Glutamatergic neuron (in vitro differentiated cells): ENCODE results near the gene ZBTB22. TPM values are rescaled to one million over a fixed set of nuclear protein-coding genes. Genes with fewer than 3 reads are reported as not detected.

ENCODE experiments used
- DNase-seq: peaks from one replicate; pipeline ENCODE4 v3.0.0; 2022
- H3K27ac Mint-ChIP-seq: one replicate; pipeline ENCODE4 v1.8.0; 2020; ENCODE audit warnings: mild to moderate bottlenecking, mixed read lengths, inconsistent platforms; ENCODE audit not compliant: unreplicated experiment
- H3K27me3 Mint-ChIP-seq: one replicate; pipeline ENCODE4 v1.8.0; 2020; ENCODE audit warnings: mild to moderate bottlenecking, moderate library complexity, mixed read lengths, inconsistent platforms; ENCODE audit not compliant: unreplicated experiment
- H3K36me3 Mint-ChIP-seq: one replicate; pipeline ENCODE4 v1.8.0; 2020; ENCODE audit warnings: mild to moderate bottlenecking, mixed read lengths, inconsistent platforms; ENCODE audit not compliant: unreplicated experiment
- H3K4me1 Mint-ChIP-seq: one replicate; pipeline ENCODE4 v1.8.0; 2020; ENCODE audit warnings: mild to moderate bottlenecking, low read depth, mixed read lengths, inconsistent platforms; ENCODE audit not compliant: unreplicated experiment
- H3K4me3 Mint-ChIP-seq: one replicate; pipeline ENCODE4 v1.8.0; 2020; ENCODE audit warnings: mild to moderate bottlenecking, mixed read lengths, inconsistent platforms; ENCODE audit not compliant: unreplicated experiment
- H3K9me3 Mint-ChIP-seq: one replicate; pipeline ENCODE4 v1.8.0; 2020; ENCODE audit warnings: mild to moderate bottlenecking, moderate library complexity, mixed read lengths, inconsistent platforms; ENCODE audit not compliant: unreplicated experiment
- CTCF ChIP-seq: fragments of 200-600 bp; sonication (generic); IDR thresholded peaks from one replicate; pipeline ENCODE4 v1.5.0; 2021; ENCODE audit not compliant: partially characterized antibody, unreplicated experiment
- total RNA-seq: library from RNA; stranded (reverse); fragmentation: NEBNext Ultra II Directional; extraction: Animal tissue kit (Norgen Biotek cat#: 25700); gene quantifications from one replicate; pipeline ENCODE4 v1.2.1, GENCODE V29; 2021; ENCODE audit not compliant: unreplicated experiment

The ZBTB22 gene
- total RNA-seq, 1 donor from 2014 or later, result 21.7 TPM

- H3K36me3 Mint-ChIP-seq, result no peaks in the 10 kb centered on the region
- no peaks in the 10 kb centered on the region for H3K4me1 Mint-ChIP-seq
- no peak for TF ChIP-seq CTCF
- H3K9me3 Mint-ChIP-seq, result peaks cover 5% of the 10 kb centered on the region
- DNase-seq, result peak; percentile 41
- peaks cover 9% of the 10 kb centered on the region for H3K27me3 Mint-ChIP-seq
- H3K4me3 Mint-ChIP-seq, result peak within 1 kb of the TSS; percentile 98
- H3K27ac Mint-ChIP-seq, result peak within 1 kb of the TSS; percentile 92
These were observed 18.7 kb downstream of the ZBTB22 start, which contains the start of gene RGL2 for GRCh38 chr6:33298773-33299236. TSS of gene RGL2 (minus strand) at chr6:33298942. CDS start at chr6:33298610, 332 bp downstream.

- H3K4me1 Mint-ChIP-seq, result no peaks in the 10 kb centered on the region
- peak; percentile 16 for TF ChIP-seq CTCF
- H3K36me3 Mint-ChIP-seq, result no peaks in the 10 kb centered on the region
- peak overlapping the region; percentile 92 for H3K27ac Mint-ChIP-seq
- peak; percentile 45 for DNase-seq
- H3K27me3 Mint-ChIP-seq, result peaks cover 9% of the 10 kb centered on the region
- peak overlapping the region; percentile 98 for H3K4me3 Mint-ChIP-seq
- peaks cover 5% of the 10 kb centered on the region for H3K9me3 Mint-ChIP-seq
These were observed 19.4 kb downstream of the ZBTB22 start for GRCh38 chr6:33297956-33298772.

- Mint-ChIP-seq H3K27me3 (peaks cover 9% of the 10 kb centered on the region), H3K4me3 (peak overlapping the region; percentile 74), H3K36me3 (no peaks in the 10 kb centered on the region), H3K27ac (no peak overlapping the region), H3K4me1 (no peaks in the 10 kb centered on the region), H3K9me3 (peaks cover 5% of the 10 kb centered on the region)
- TF ChIP-seq CTCF, result no peak
- DNase-seq, result peak; percentile 52
These were observed 20.1 kb downstream of the ZBTB22 start for GRCh38 chr6:33297406-33297955.

GRCh38 chr6:33296797-33297405 lies 20.6 kb downstream of the ZBTB22 start:
- Mint-ChIP-seq H3K4me1 (no peaks in the 10 kb centered on the region), H3K27ac (no peak overlapping the region), H3K36me3 (no peaks in the 10 kb centered on the region), H3K4me3 (peak overlapping the region; percentile 82), H3K9me3 (peaks cover 5% of the 10 kb centered on the region), H3K27me3 (peaks cover 9% of the 10 kb centered on the region)
- no peak for DNase-seq
- TF ChIP-seq CTCF, result no peak
